ENCODE data around the gene IL3RA.

IL3RA gene

GRCh38 chrX:1397441-1398270 is 61.1 kb downstream of the IL3RA start:
- no peak for TF ChIP-seq REST (IDR thresholded peaks at IDR 0.05; ENCODE audit: insufficient read depth in 1 of 2, low read depth in 2 of 2, low read length in 2 of 2)
- no peak for TF ChIP-seq TAF1 (IDR thresholded peaks at IDR 0.05; ENCODE audit: borderline replicate concordance, insufficient read depth, low read length)
- TF ChIP-seq POLR2AphosphoS5 (IDR thresholded peaks at IDR 0.05; ENCODE audit: low read depth, low read length), result no peak
- no peak for TF ChIP-seq FOXP2 (optimal IDR thresholded peaks at IDR 0.05; ENCODE audit: borderline replicate concordance, extremely low read depth, extremely low read length, insufficient read depth)
- TF ChIP-seq SIN3A (IDR thresholded peaks at IDR 0.05; ENCODE audit: borderline replicate concordance, insufficient read depth, low read length), result no peak

GRCh38 chrX:1398431-1399340 is 62.1 kb downstream of the IL3RA start:
- no peak for TF ChIP-seq REST (IDR thresholded peaks at IDR 0.05; ENCODE audit: insufficient read depth in 1 of 2, low read depth in 2 of 2, low read length in 2 of 2)
- no peak for TF ChIP-seq SIN3A (IDR thresholded peaks at IDR 0.05; ENCODE audit: borderline replicate concordance, insufficient read depth, low read length)
- TF ChIP-seq POLR2AphosphoS5 (IDR thresholded peaks at IDR 0.05; ENCODE audit: low read depth, low read length), result no peak
- TF ChIP-seq TAF1 (IDR thresholded peaks at IDR 0.05; ENCODE audit: borderline replicate concordance, insufficient read depth, low read length), result no peak
- no peak for TF ChIP-seq FOXP2 (optimal IDR thresholded peaks at IDR 0.05; ENCODE audit: borderline replicate concordance, extremely low read depth, extremely low read length, insufficient read depth)

- TF ChIP-seq TAF1 (IDR thresholded peaks at IDR 0.05; ENCODE audit: borderline replicate concordance, insufficient read depth, low read length), result no peak
- no peak for TF ChIP-seq FOXP2 (optimal IDR thresholded peaks at IDR 0.05; ENCODE audit: borderline replicate concordance, extremely low read depth, extremely low read length, insufficient read depth)
- no peak for TF ChIP-seq REST (IDR thresholded peaks at IDR 0.05; ENCODE audit: insufficient read depth in 1 of 2, low read depth in 2 of 2, low read length in 2 of 2)
- no peak for TF ChIP-seq SIN3A (IDR thresholded peaks at IDR 0.05; ENCODE audit: borderline replicate concordance, insufficient read depth, low read length)
- no peak for TF ChIP-seq POLR2AphosphoS5 (IDR thresholded peaks at IDR 0.05; ENCODE audit: low read depth, low read length)
Measured at GRCh38 chrX:1400049-1400448, 63.5 kb downstream of the IL3RA start.

GRCh38 chrX:1400742-1401471 is 64.3 kb downstream of the IL3RA start:
- no peak for TF ChIP-seq TAF1 (IDR thresholded peaks at IDR 0.05; ENCODE audit: borderline replicate concordance, insufficient read depth, low read length)
- no peak for TF ChIP-seq REST (IDR thresholded peaks at IDR 0.05; ENCODE audit: insufficient read depth in 1 of 2, low read depth in 2 of 2, low read length in 2 of 2)
- no peak for TF ChIP-seq FOXP2 (optimal IDR thresholded peaks at IDR 0.05; ENCODE audit: borderline replicate concordance, extremely low read depth, extremely low read length, insufficient read depth)
- no peak; the same call in 1 of the 2 replicates for TF ChIP-seq POLR2AphosphoS5 (IDR thresholded peaks at IDR 0.05; ENCODE audit: low read depth, low read length)
- TF ChIP-seq SIN3A (IDR thresholded peaks at IDR 0.05; ENCODE audit: borderline replicate concordance, insufficient read depth, low read length), result no peak

Measured in PFSK-1 (cell line).